ENCODE results near the gene SMARCC1.

DNA sequence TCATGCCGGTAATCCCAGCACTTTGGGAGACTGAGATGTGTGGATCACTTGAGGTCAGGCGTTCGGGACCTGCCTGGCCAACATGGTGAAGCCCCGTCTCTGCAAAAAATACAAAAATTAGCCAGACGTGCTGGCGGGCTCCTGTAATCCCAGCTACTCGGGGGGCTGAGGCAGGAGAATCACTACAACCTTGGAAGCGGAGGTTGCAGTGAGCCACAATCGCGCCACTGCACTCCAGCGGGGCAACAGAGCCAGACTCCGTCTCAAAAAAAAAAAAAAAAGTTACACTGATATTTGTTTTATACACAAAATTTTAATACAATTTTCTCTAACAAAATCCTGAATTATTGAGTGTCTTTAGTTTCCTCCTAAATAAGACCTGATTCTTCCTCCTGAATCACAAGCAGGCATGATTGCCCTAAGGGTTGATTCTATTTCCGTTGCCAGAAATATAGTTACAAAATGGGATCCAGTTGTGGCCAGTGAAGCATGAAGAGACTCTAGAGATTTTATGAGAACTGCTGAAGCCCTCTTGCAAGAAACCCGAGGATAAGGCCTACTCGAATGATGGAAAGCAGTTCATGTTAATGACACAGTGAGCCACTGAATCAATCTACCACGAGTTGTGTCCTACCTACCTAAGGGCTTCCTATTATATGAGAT is 9.6 kb upstream of the SMARCC1 start:
- TF ChIP-seq, protein P1, sequence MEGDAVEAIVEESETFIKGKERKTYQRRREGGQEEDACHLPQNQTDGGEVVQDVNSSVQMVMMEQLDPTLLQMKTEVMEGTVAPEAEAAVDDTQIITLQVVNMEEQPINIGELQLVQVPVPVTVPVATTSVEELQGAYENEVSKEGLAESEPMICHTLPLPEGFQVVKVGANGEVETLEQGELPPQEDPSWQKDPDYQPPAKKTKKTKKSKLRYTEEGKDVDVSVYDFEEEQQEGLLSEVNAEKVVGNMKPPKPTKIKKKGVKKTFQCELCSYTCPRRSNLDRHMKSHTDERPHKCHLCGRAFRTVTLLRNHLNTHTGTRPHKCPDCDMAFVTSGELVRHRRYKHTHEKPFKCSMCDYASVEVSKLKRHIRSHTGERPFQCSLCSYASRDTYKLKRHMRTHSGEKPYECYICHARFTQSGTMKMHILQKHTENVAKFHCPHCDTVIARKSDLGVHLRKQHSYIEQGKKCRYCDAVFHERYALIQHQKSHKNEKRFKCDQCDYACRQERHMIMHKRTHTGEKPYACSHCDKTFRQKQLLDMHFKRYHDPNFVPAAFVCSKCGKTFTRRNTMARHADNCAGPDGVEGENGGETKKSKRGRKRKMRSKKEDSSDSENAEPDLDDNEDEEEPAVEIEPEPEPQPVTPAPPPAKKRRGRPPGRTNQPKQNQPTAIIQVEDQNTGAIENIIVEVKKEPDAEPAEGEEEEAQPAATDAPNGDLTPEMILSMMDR (conservative IDR thresholded peaks at IDR 0.05; ENCODE audit: low read depth, low read length) = no peak
- TF ChIP-seq, protein P2, sequence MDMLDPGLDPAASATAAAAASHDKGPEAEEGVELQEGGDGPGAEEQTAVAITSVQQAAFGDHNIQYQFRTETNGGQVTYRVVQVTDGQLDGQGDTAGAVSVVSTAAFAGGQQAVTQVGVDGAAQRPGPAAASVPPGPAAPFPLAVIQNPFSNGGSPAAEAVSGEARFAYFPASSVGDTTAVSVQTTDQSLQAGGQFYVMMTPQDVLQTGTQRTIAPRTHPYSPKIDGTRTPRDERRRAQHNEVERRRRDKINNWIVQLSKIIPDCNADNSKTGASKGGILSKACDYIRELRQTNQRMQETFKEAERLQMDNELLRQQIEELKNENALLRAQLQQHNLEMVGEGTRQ (IDR thresholded peaks at IDR 0.05; ENCODE audit: low read depth, low read length) = no peak
- TF ChIP-seq RAD21 (IDR thresholded peaks at IDR 0.05; ENCODE audit: low read length) (no peak), RFX5 (IDR thresholded peaks at IDR 0.05; ENCODE audit: low read depth, low read length) (no peak), SMC3 (IDR thresholded peaks at IDR 0.05; ENCODE audit: low read depth, low read length) (no peak), POLR2A (IDR thresholded peaks at IDR 0.05; ENCODE audit: low read depth, low read length) (no peak), BHLHE40 (IDR thresholded peaks at IDR 0.05; ENCODE audit: low read depth, low read length) (no peak)
